ENCODE data around the gene GRID2IP.

DNA sequence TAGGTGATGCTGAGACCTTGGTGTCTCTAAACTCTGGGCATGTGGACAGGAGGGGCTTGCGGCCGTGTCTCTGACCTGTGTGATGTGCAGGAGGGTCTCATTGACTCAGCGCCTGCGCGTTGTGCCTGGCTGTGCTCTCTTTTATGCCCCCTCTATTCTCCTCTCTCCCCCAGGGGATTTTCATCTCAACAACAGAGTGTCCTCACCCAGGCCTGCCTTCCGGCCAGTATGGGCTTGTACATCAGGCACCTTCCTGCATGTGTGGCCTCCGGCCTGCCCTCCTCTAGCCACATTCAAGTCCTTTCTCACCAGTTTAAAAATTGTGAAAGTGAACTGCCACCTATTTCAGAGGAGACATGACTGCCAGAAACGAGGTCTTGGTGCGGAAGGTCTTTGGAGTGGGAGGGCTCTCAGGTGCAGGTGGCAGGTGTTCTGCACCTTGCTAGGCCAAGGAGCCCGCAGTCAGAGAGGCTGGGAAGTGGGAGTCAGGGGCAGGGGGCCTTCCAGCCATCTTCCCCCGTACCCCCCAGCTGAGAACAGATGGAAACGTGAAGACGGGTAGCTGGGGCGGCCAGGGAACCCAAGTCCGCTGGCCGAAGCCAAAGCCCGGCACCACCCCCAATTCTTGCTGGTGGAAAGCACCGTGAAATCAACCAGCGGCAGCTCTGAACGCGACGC, 38.0 kb upstream of the GRID2IP start:
- TF ChIP-seq POLR2A (IDR thresholded peaks at IDR 0.05) = no peak
- TF ChIP-seq, protein P1, sequence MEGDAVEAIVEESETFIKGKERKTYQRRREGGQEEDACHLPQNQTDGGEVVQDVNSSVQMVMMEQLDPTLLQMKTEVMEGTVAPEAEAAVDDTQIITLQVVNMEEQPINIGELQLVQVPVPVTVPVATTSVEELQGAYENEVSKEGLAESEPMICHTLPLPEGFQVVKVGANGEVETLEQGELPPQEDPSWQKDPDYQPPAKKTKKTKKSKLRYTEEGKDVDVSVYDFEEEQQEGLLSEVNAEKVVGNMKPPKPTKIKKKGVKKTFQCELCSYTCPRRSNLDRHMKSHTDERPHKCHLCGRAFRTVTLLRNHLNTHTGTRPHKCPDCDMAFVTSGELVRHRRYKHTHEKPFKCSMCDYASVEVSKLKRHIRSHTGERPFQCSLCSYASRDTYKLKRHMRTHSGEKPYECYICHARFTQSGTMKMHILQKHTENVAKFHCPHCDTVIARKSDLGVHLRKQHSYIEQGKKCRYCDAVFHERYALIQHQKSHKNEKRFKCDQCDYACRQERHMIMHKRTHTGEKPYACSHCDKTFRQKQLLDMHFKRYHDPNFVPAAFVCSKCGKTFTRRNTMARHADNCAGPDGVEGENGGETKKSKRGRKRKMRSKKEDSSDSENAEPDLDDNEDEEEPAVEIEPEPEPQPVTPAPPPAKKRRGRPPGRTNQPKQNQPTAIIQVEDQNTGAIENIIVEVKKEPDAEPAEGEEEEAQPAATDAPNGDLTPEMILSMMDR (IDR thresholded peaks at IDR 0.05 in 4 of 5, conservative IDR thresholded peaks at IDR 0.05 in 1 of 5) = no peak
